GM18519 (cell line): ENCODE measurements around the gene AHNAK2.
"Not testable (repeated sequence)": the region's sequence is repeated elsewhere in the genome, so short reads cannot be mapped to it uniquely, and the experiment has no call there.

Source experiments
- ATAC-seq: cut with Tn5 transposase; IDR thresholded peaks from one replicate; pipeline ENCODE4 v1.9.1; 2021; ENCODE audit warnings: mild to moderate bottlenecking, moderate library complexity; ENCODE audit not compliant: unreplicated experiment, low FRiP score

Gene AHNAK2

GRCh38 chr14:104890292-104890691, 87.9 kb downstream of the AHNAK2 start:
- not testable (repeated sequence) for ATAC-seq

- ATAC-seq = no peak
Observed at GRCh38 chr14:104889375-104889757, 88.8 kb downstream of the AHNAK2 start.

GRCh38 chr14:104888489-104889374, 89.4 kb downstream of the AHNAK2 start:
- ATAC-seq = no peak

GRCh38 chr14:104887623-104888488, 90.3 kb downstream of the AHNAK2 start:
- no peak for ATAC-seq
